CD4-positive, CD25-positive, alpha-beta regulatory T cell (primary cell): ENCODE results near the gene PIMREG. TPM values are rescaled to one million over a fixed set of nuclear protein-coding genes. Genes with fewer than 3 reads are reported as not detected.
A peak's percentile ranks its signal among the peaks of the same experiment; 100 is the strongest.
"Not testable (repeated sequence)": the region's sequence is repeated elsewhere in the genome, so short reads cannot be mapped to it uniquely, and the experiment has no call there.

ENCODE experiments used
- ATAC-seq, 2 donors: fragments of 150-1000 bp; cut with Tn5 transposase; one replicate each; pipeline ENCODE4 v1.10.0; 2021; ENCODE audit warnings: low read depth in 2 of 2, moderate number of reproducible peaks in 2 of 2, moderate library complexity in 1 of 2
- DNase-seq, 3 donors: peaks; one replicate each; pipeline versions ENCODE4 v3.0.0 to v3.0.0-alpha.2; 2012 to 2022; ENCODE audit warnings: mixed read lengths in 1 of 3
- H3K27ac ChIP-seq: one replicate; pipeline ENCODE4 v1.7.0; 2013; ENCODE audit warnings: mild to moderate bottlenecking, low read length; ENCODE audit not compliant: insufficient read depth, poor library complexity, severe bottlenecking
- H3K27me3 ChIP-seq: one replicate; pipeline ENCODE4 v1.7.0; 2013; ENCODE audit warnings: low read length; ENCODE audit not compliant: control insufficient read depth, insufficient read depth
- H3K36me3 ChIP-seq: one replicate; pipeline ENCODE4 v1.7.0; 2013; ENCODE audit warnings: mild to moderate bottlenecking, low read length, moderate library complexity; ENCODE audit not compliant: control insufficient read depth, insufficient read depth
- H3K4me1 ChIP-seq: 2 replicates; pipeline ENCODE4 v1.7.0; 2013; ENCODE audit warnings: mild to moderate bottlenecking, low read length; ENCODE audit not compliant: insufficient read depth, control insufficient read depth, poor library complexity, severe bottlenecking
- H3K4me3 ChIP-seq: one replicate; pipeline ENCODE4 v1.7.0; 2013; ENCODE audit warnings: low read depth, mild to moderate bottlenecking, low read length, moderate library complexity
- H3K9me3 ChIP-seq, 2 experiments: 1 replicate in 1 of 2; 2 replicates in 1 of 2; pipeline ENCODE4 v1.7.0; 2013; ENCODE audit warnings: low read length in 2 of 2, mild to moderate bottlenecking in 1 of 2, moderate library complexity in 1 of 2; ENCODE audit not compliant: control insufficient read depth in 2 of 2
- H3K27ac Mint-ChIP-seq, 3 donors: one replicate each; pipeline ENCODE4 v1.8.0; 2020 to 2022; ENCODE audit warnings: mild to moderate bottlenecking in 3 of 3, mixed read lengths in 3 of 3, moderate library complexity in 2 of 3
- H3K27me3 Mint-ChIP-seq: one replicate; pipeline ENCODE4 v1.8.0; 2022; ENCODE audit warnings: mild to moderate bottlenecking, mixed read lengths
- H3K36me3 Mint-ChIP-seq: one replicate; pipeline ENCODE4 v1.8.0; 2020; ENCODE audit warnings: mixed read lengths
- H3K4me1 Mint-ChIP-seq, 4 donors: one replicate each; pipeline ENCODE4 v1.8.0; 2020 to 2022; ENCODE audit warnings: mixed read lengths in 4 of 4, mild to moderate bottlenecking in 1 of 4
- H3K4me3 Mint-ChIP-seq, 4 donors: one replicate each; pipeline ENCODE4 v1.8.0; 2020 to 2022; ENCODE audit warnings: mild to moderate bottlenecking in 4 of 4, mixed read lengths in 4 of 4, moderate library complexity in 3 of 4
- H3K9me3 Mint-ChIP-seq, 7 donors: one replicate each; pipeline ENCODE4 v1.8.0; 2020 to 2022; ENCODE audit warnings: mixed read lengths in 7 of 7, mild to moderate bottlenecking in 3 of 7, moderate library complexity in 2 of 7
- polyA plus RNA-seq, 4 donors: library from polyadenylated mRNA; unstranded; fragments of 300-500 nt; fragmentation: Illumina TruSeq; gene quantifications; one replicate each; pipeline ENCODE4 v1.2.3, GENCODE V29; 2021
- total RNA-seq: library from RNA; stranded (reverse); gene quantifications from one replicate; pipeline ENCODE4 v1.2.3, GENCODE V29; 2022

Gene PIMREG
- total and polyA plus RNA-seq, 5 donors from 2014 or later: 0.20 to 0.41 (median 0.34) TPM; not detected in 1

- H3K4me1 Mint-ChIP-seq: peaks cover 0 to 5% (median under 1%) of the 10 kb centered on the region in 4 donors
- Histone ChIP-seq H3K4me3 (no peak overlapping the region), H3K27ac (no peak overlapping the region), H3K4me1 (no peaks in the 10 kb centered on the region), H3K27me3 (no peaks in the 10 kb centered on the region), H3K9me3 (no peaks in the 10 kb centered on the region), H3K36me3 (no peaks in the 10 kb centered on the region)
- H3K27me3 Mint-ChIP-seq: peaks cover 4% of the 10 kb centered on the region
- no peak overlapping the region for H3K4me3 Mint-ChIP-seq
- H3K9me3 Mint-ChIP-seq: no peaks in the 10 kb centered on the region
- no peaks in the 10 kb centered on the region for H3K36me3 Mint-ChIP-seq
- DNase-seq (no peak), ATAC-seq (no peak)
- no peak overlapping the region for H3K27ac Mint-ChIP-seq
Measured at GRCh38 chr17:6476810-6477179, 32.5 kb downstream of the PIMREG start.

- Histone ChIP-seq H3K27ac (no peak overlapping the region), H3K27me3 (no peaks in the 10 kb centered on the region), H3K4me3 (no peak overlapping the region), H3K4me1 (no peaks in the 10 kb centered on the region), H3K9me3 (no peaks in the 10 kb centered on the region), H3K36me3 (no peaks in the 10 kb centered on the region)
- Mint-ChIP-seq H3K4me3 (no peak overlapping the region), H3K4me1 (peaks cover 0 to 5% (median under 1%) of the 10 kb centered on the region in 4 donors), H3K27ac (no peak overlapping the region), H3K9me3 (no peaks in the 10 kb centered on the region), H3K27me3 (peaks cover 4% of the 10 kb centered on the region), H3K36me3 (no peaks in the 10 kb centered on the region)
- DNase-seq: no peak
- ATAC-seq: no peak
Measured at GRCh38 chr17:6477831-6478383, 33.7 kb downstream of the PIMREG start.

- no peak overlapping the region for H3K4me3 ChIP-seq
- no peaks in the 10 kb centered on the region for H3K4me1 Mint-ChIP-seq
- peak overlapping the region in 1 of 3 donors; percentile 48 for H3K27ac Mint-ChIP-seq
- H3K27me3 ChIP-seq: no peaks in the 10 kb centered on the region
- no peaks in the 10 kb centered on the region for H3K27me3 Mint-ChIP-seq
- DNase-seq (no peak), ATAC-seq (no peak)
- no peaks in the 10 kb centered on the region for H3K4me1 ChIP-seq
- no peak overlapping the region for H3K27ac ChIP-seq
- H3K9me3 ChIP-seq: no peaks in the 10 kb centered on the region
- H3K36me3 Mint-ChIP-seq: no peaks in the 10 kb centered on the region
- H3K4me3 Mint-ChIP-seq: no peak overlapping the region
- no peaks in the 10 kb centered on the region for H3K36me3 ChIP-seq
- no peaks in the 10 kb centered on the region for H3K9me3 Mint-ChIP-seq
Measured at GRCh38 chr17:6478486-6478885, 34.2 kb downstream of the PIMREG start.

GRCh38 chr17:6479622-6480302, 35.5 kb downstream of the PIMREG start:
- Histone ChIP-seq H3K4me1 (no peaks in the 10 kb centered on the region), H3K9me3 (no peaks in the 10 kb centered on the region), H3K4me3 (no peak overlapping the region), H3K27ac (no peak overlapping the region), H3K27me3 (no peaks in the 10 kb centered on the region), H3K36me3 (no peaks in the 10 kb centered on the region)
- ATAC-seq (no peak), DNase-seq (no peak)
- Mint-ChIP-seq H3K4me3 (no peak overlapping the region), H3K9me3 (no peaks in the 10 kb centered on the region), H3K36me3 (no peaks in the 10 kb centered on the region), H3K27ac (no peak overlapping the region), H3K27me3 (no peaks in the 10 kb centered on the region), H3K4me1 (no peaks in the 10 kb centered on the region)

- H3K27me3 ChIP-seq: no peaks in the 10 kb centered on the region
- ATAC-seq (no peak), DNase-seq (no peak)
- H3K9me3 Mint-ChIP-seq: no peaks in the 10 kb centered on the region
- no peaks in the 10 kb centered on the region for H3K36me3 Mint-ChIP-seq
- no peaks in the 10 kb centered on the region for H3K4me1 ChIP-seq
- no peak overlapping the region for H3K27ac ChIP-seq
- no peak overlapping the region for H3K4me3 ChIP-seq
- H3K4me3 Mint-ChIP-seq: no peak overlapping the region
- H3K4me1 Mint-ChIP-seq: no peaks in the 10 kb centered on the region
- no peaks in the 10 kb centered on the region for H3K36me3 ChIP-seq
- no peaks in the 10 kb centered on the region for H3K9me3 ChIP-seq
- H3K27me3 Mint-ChIP-seq: no peaks in the 10 kb centered on the region
- H3K27ac Mint-ChIP-seq: no peak overlapping the region
Measured at GRCh38 chr17:6480303-6480675, 36.0 kb downstream of the PIMREG start.

- H3K27ac ChIP-seq: no peak overlapping the region
- no peak overlapping the region for H3K27ac Mint-ChIP-seq
- ATAC-seq (no peak), DNase-seq (no peak)
- no peaks in the 10 kb centered on the region for H3K9me3 Mint-ChIP-seq
- no peaks in the 10 kb centered on the region for H3K4me1 Mint-ChIP-seq
- H3K27me3 Mint-ChIP-seq: peaks cover 2% of the 10 kb centered on the region
- no peaks in the 10 kb centered on the region for H3K36me3 ChIP-seq
- H3K4me3 ChIP-seq: no peak overlapping the region
- no peaks in the 10 kb centered on the region for H3K4me1 ChIP-seq
- H3K36me3 Mint-ChIP-seq: no peaks in the 10 kb centered on the region
- H3K4me3 Mint-ChIP-seq: no peak overlapping the region
- H3K9me3 ChIP-seq: no peaks in the 10 kb centered on the region
- H3K27me3 ChIP-seq: no peaks in the 10 kb centered on the region
Measured at GRCh38 chr17:6482105-6482455, 37.8 kb downstream of the PIMREG start.

GRCh38 chr17:6482796-6483195, 38.5 kb downstream of the PIMREG start:
- not testable (repeated sequence) for H3K36me3 ChIP-seq, H3K27ac Mint-ChIP-seq, H3K9me3 Mint-ChIP-seq, H3K4me1 Mint-ChIP-seq, DNase-seq, H3K4me3 ChIP-seq, ATAC-seq, H3K4me3 Mint-ChIP-seq, H3K4me1 ChIP-seq, H3K27me3 Mint-ChIP-seq, H3K27ac ChIP-seq, H3K9me3 ChIP-seq, H3K36me3 Mint-ChIP-seq, H3K27me3 ChIP-seq

GRCh38 chr17:6483507-6483906, 39.3 kb downstream of the PIMREG start:
- no peaks in the 10 kb centered on the region for H3K9me3 Mint-ChIP-seq
- no peaks in the 10 kb centered on the region for H3K36me3 Mint-ChIP-seq
- no peaks in the 10 kb centered on the region for H3K36me3 ChIP-seq
- DNase-seq (no peak), ATAC-seq (no peak)
- H3K27ac Mint-ChIP-seq: no peak overlapping the region
- no peaks in the 10 kb centered on the region for H3K27me3 ChIP-seq
- H3K4me3 ChIP-seq: no peak overlapping the region
- no peaks in the 10 kb centered on the region for H3K4me1 Mint-ChIP-seq
- H3K27me3 Mint-ChIP-seq: peaks cover 5% of the 10 kb centered on the region
- no peak overlapping the region for H3K4me3 Mint-ChIP-seq
- H3K4me1 ChIP-seq: no peaks in the 10 kb centered on the region
- no peak overlapping the region for H3K27ac ChIP-seq
- H3K9me3 ChIP-seq: no peaks in the 10 kb centered on the region
